Measurements from ENCODE around the gene ITGBL1. TPM values are rescaled to one million over a fixed set of nuclear protein-coding genes. Genes with fewer than 3 reads are reported as not detected.

ITGBL1 gene
- total and polyA plus RNA-seq, 2 experiments from 2014 or later: 0.29 TPM; not detected in 1

DNA sequence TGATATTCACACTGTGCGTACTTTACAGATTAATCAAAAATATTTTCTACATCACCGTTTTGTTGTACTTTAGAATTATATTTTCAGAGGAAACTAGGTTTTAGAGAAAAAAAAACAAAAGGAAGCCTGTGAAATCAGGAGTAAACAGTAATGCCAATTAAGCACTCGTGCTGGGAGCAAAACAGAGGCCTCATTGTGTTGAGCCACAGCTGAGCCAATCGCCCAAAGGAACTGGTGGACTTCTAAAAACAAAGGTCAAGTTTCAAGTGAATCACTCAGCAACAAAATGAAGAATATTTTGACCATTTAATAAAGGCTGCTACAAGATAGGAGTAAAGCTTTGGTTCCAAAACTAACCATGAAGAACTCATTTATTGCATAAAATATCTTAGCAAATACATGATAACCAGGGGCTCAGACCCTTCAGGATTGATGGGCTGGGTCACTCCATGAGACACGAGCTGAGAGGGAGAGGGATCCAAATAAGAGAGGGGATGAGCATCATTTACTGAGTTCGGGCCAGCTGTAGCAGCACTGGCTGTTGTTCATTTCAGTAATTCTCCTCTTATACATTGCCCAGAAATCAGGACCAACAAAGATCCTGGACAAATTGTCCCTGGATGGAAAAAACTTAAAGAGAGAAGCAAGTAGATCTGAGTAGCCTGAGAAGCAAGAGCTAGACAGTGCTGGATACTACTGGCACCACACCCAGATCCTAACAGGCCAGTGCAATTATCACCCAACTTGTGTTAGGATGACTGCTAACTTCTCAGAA, 27.9 kb upstream of the ITGBL1 start:
- Histone ChIP-seq H3K27ac (ENCODE audit: low read depth) (no peak overlapping the region), H3K79me2 (replicated peaks; ENCODE audit: insufficient read depth) (no peaks in the 10 kb centered on the region), H3K36me3 (ENCODE audit: insufficient read depth) (no peaks in the 10 kb centered on the region), H3K4me3 (no peak overlapping the region), H2AFZ (no peak overlapping the region), H3K27me3 (ENCODE audit: insufficient read depth) (no peaks in the 10 kb centered on the region), H3K9me2 (ENCODE audit: insufficient read depth) (no peaks in the 10 kb centered on the region), H4K20me1 (replicated peaks; ENCODE audit: insufficient read depth) (no peaks in the 10 kb centered on the region), H3K4me1 (ENCODE audit: insufficient read depth) (no peaks in the 10 kb centered on the region), H3F3A (replicated peaks; ENCODE audit: low read depth) (no peaks in the 10 kb centered on the region), H3K4me2 (no peak overlapping the region)
- no peak for DNase-seq (ENCODE audit: low spot score)
- no peaks in the 10 kb centered on the region; the same call in 2 of the 3 replicates for H3K4me1 Mint-ChIP-seq
- H3K36me3 Mint-ChIP-seq (ENCODE audit: low read depth): no peaks in the 10 kb centered on the region
- H3K27me3 Mint-ChIP-seq (ENCODE audit: insufficient read depth, low read depth, poor library complexity): no peaks in the 10 kb centered on the region
- H3K4me3 Mint-ChIP-seq: no peak overlapping the region
- H3K27ac Mint-ChIP-seq: no peak overlapping the region
- no peak for TF ChIP-seq ZNF331 (CRISPR knock-in tag; IDR thresholded peaks at IDR 0.05; ENCODE audit: low read depth)
- no peak for TF ChIP-seq ZNF114 (CRISPR knock-in tag; IDR thresholded peaks at IDR 0.05)
- no peak for ATAC-seq
- no peaks in the 10 kb centered on the region for H3K9me3 Mint-ChIP-seq

DNA sequence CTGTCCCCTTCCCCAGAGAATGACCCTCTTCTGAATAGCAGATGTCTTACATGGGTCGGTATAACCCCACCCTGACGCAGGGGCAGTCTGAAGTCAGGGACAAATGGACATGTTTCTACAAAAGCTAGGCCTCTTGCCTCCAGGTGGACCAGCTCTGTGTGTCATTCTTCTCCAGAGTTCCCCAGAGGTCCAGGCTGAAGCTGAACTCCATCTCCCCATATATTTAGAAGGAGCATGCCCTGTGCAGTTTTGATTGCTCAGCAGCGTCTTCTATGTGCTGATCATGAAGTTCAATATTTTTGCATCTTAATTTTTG, 27.4 kb upstream of the ITGBL1 start:
- H3K27ac ChIP-seq (ENCODE audit: low read depth): no peak overlapping the region
- no peak overlapping the region for H2AFZ ChIP-seq
- H3K9me2 ChIP-seq (ENCODE audit: insufficient read depth): no peaks in the 10 kb centered on the region
- no peaks in the 10 kb centered on the region for H3K36me3 ChIP-seq (ENCODE audit: insufficient read depth)
- no peak overlapping the region for H3K4me3 ChIP-seq
- H3K4me2 ChIP-seq: no peak overlapping the region
- H3F3A ChIP-seq (replicated peaks; ENCODE audit: low read depth): no peaks in the 10 kb centered on the region
- no peaks in the 10 kb centered on the region for H4K20me1 ChIP-seq (replicated peaks; ENCODE audit: insufficient read depth)
- H3K4me1 ChIP-seq (ENCODE audit: insufficient read depth): no peaks in the 10 kb centered on the region
- Mint-ChIP-seq H3K4me1 (no peaks in the 10 kb centered on the region), H3K27ac (no peak overlapping the region), H3K27me3 (ENCODE audit: insufficient read depth, low read depth, poor library complexity) (no peaks in the 10 kb centered on the region), H3K36me3 (ENCODE audit: low read depth) (no peaks in the 10 kb centered on the region), H3K4me3 (no peak overlapping the region), H3K9me3 (no peaks in the 10 kb centered on the region)
- no peak for ATAC-seq
- DNase-seq (ENCODE audit: low spot score): no peak
- H3K79me2 ChIP-seq (replicated peaks; ENCODE audit: insufficient read depth): no peaks in the 10 kb centered on the region
- no peaks in the 10 kb centered on the region for H3K27me3 ChIP-seq (ENCODE audit: insufficient read depth)
- TF ChIP-seq, protein P1, sequence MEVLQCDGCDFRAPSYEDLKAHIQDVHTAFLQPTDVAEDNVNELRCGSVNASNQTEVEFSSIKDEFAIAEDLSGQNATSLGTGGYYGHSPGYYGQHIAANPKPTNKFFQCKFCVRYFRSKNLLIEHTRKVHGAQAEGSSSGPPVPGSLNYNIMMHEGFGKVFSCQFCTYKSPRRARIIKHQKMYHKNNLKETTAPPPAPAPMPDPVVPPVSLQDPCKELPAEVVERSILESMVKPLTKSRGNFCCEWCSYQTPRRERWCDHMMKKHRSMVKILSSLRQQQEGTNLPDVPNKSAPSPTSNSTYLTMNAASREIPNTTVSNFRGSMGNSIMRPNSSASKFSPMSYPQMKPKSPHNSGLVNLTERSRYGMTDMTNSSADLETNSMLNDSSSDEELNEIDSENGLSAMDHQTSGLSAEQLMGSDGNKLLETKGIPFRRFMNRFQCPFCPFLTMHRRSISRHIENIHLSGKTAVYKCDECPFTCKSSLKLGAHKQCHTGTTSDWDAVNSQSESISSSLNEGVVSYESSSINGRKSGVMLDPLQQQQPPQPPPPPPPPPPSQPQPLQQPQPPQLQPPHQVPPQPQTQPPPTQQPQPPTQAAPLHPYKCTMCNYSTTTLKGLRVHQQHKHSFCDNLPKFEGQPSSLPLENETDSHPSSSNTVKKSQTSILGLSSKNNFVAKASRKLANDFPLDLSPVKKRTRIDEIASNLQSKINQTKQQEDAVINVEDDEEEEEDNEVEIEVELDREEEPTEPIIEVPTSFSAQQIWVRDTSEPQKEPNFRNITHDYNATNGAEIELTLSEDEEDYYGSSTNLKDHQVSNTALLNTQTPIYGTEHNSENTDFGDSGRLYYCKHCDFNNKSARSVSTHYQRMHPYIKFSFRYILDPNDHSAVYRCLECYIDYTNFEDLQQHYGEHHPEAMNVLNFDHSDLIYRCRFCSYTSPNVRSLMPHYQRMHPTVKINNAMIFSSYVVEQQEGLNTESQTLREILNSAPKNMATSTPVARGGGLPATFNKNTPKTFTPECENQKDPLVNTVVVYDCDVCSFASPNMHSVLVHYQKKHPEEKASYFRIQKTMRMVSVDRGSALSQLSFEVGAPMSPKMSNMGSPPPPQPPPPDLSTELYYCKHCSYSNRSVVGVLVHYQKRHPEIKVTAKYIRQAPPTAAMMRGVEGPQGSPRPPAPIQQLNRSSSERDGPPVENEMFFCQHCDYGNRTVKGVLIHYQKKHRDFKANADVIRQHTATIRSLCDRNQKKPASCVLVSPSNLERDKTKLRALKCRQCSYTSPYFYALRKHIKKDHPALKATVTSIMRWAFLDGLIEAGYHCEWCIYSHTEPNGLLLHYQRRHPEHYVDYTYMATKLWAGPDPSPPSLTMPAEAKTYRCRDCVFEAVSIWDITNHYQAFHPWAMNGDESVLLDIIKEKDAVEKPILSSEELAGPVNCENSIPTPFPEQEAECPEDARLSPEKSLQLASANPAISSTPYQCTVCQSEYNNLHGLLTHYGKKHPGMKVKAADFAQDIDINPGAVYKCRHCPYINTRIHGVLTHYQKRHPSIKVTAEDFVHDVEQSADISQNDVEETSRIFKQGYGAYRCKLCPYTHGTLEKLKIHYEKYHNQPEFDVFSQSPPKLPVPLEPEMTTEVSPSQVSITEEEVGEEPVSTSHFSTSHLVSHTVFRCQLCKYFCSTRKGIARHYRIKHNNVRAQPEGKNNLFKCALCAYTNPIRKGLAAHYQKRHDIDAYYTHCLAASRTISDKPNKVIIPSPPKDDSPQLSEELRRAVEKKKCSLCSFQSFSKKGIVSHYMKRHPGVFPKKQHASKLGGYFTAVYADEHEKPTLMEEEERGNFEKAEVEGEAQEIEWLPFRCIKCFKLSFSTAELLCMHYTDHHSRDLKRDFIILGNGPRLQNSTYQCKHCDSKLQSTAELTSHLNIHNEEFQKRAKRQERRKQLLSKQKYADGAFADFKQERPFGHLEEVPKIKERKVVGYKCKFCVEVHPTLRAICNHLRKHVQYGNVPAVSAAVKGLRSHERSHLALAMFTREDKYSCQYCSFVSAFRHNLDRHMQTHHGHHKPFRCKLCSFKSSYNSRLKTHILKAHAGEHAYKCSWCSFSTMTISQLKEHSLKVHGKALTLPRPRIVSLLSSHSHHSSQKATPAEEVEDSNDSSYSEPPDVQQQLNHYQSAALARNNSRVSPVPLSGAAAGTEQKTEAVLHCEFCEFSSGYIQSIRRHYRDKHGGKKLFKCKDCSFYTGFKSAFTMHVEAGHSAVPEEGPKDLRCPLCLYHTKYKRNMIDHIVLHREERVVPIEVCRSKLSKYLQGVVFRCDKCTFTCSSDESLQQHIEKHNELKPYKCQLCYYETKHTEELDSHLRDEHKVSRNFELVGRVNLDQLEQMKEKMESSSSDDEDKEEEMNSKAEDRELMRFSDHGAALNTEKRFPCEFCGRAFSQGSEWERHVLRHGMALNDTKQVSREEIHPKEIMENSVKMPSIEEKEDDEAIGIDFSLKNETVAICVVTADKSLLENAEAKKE (CRISPR knock-in tag; IDR thresholded peaks at IDR 0.05): no peak
- TF ChIP-seq CREB1 (CRISPR knock-in tag; IDR thresholded peaks at IDR 0.05; ENCODE audit: low read depth): no peak
- TF ChIP-seq NANOG (IDR thresholded peaks at IDR 0.05; ENCODE audit: borderline replicate concordance): no peak
- TF ChIP-seq, protein P2, sequence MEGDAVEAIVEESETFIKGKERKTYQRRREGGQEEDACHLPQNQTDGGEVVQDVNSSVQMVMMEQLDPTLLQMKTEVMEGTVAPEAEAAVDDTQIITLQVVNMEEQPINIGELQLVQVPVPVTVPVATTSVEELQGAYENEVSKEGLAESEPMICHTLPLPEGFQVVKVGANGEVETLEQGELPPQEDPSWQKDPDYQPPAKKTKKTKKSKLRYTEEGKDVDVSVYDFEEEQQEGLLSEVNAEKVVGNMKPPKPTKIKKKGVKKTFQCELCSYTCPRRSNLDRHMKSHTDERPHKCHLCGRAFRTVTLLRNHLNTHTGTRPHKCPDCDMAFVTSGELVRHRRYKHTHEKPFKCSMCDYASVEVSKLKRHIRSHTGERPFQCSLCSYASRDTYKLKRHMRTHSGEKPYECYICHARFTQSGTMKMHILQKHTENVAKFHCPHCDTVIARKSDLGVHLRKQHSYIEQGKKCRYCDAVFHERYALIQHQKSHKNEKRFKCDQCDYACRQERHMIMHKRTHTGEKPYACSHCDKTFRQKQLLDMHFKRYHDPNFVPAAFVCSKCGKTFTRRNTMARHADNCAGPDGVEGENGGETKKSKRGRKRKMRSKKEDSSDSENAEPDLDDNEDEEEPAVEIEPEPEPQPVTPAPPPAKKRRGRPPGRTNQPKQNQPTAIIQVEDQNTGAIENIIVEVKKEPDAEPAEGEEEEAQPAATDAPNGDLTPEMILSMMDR (conservative IDR thresholded peaks at IDR 0.05; ENCODE audit: low read depth in 2 of 2): no peak
- no peak for TF ChIP-seq STAT1 (IDR thresholded peaks at IDR 0.05; ENCODE audit: unreplicated experiment)
- no peak for TF ChIP-seq ZNF331 (CRISPR knock-in tag; IDR thresholded peaks at IDR 0.05; ENCODE audit: low read depth)
- no peak for TF ChIP-seq JUNB (IDR thresholded peaks at IDR 0.05; ENCODE audit: unreplicated experiment)
- TF ChIP-seq EZH2phosphoT487 (IDR thresholded peaks at IDR 0.05; ENCODE audit: unreplicated experiment): no peak
- no peak for TF ChIP-seq ZNF114 (CRISPR knock-in tag; IDR thresholded peaks at IDR 0.05)
- TF ChIP-seq, protein P3, sequence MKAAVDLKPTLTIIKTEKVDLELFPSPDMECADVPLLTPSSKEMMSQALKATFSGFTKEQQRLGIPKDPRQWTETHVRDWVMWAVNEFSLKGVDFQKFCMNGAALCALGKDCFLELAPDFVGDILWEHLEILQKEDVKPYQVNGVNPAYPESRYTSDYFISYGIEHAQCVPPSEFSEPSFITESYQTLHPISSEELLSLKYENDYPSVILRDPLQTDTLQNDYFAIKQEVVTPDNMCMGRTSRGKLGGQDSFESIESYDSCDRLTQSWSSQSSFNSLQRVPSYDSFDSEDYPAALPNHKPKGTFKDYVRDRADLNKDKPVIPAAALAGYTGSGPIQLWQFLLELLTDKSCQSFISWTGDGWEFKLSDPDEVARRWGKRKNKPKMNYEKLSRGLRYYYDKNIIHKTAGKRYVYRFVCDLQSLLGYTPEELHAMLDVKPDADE (IDR thresholded peaks at IDR 0.05): no peak
- no peak for TF ChIP-seq EZH2 (IDR thresholded peaks at IDR 0.05; ENCODE audit: low read depth, unreplicated experiment)

Measured in GM23338 (cell line).